HG02884 (cell line): Measurements from ENCODE around the gene ABCB9.
"Not testable (repeated sequence)": the region's sequence is repeated elsewhere in the genome, so short reads cannot be mapped to it uniquely, and the experiment has no call there.

ENCODE experiments used
- ATAC-seq: cut with Tn5 transposase; IDR thresholded peaks from one replicate; pipeline ENCODE4 v1.9.1; 2021; ENCODE audit warnings: mild to moderate bottlenecking, moderate library complexity; ENCODE audit not compliant: unreplicated experiment

ABCB9 gene

DNA sequence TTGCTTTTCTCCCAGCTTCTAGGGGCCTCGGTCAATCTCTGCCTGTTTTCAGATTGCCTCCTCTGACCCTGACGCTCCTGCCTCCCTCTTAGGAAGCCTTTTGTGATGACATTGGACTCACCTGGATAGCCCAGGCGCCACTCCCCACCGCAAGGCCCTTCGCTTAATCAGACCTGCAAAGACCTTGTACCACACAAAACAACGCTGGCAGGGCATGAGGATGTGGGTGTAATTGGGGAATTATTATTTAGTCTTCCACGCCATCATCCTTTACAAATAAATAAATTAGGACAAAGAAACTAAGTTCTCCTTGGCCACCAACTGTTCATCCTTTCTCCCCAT is 62.6 kb downstream of the ABCB9 start:
- no peak for ATAC-seq

DNA sequence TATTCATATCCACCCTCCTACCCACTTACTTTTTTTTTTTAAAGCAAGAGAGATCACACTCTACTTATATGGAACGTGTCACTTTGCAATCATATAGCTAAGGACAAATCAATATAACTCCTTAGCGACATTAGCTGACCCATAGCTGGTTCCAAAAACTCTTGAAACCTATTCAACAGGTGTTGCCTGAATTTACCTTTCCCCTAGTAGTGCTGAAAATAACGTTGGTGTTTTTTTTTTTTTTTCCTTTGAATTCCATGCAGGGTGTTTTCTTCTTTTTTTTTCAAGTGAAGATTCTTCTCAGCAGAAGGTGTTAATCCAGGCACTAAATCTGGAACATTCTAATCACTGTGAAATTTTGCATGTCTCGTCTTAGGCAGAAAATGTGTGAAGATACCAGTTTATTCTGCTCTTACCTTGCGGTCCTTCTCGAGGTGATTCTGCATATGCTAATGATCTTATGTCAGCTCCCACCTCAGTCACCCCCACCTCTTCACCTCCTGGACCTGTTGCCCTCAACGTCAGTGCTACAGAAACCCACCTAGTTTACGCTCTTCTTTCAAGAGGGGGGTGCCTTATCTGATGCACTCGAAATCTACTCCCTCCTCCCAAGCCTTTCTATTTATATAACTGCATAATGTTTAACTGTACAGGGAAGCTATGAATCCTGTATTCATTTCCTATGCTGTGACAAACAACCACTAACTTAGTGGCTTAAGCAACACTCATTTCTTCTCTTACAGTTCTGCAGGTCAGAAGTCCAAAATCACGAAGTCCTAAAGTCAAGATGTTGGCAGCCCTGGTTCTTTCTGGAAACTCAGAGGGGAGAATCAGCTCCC is 63.2 kb downstream of the ABCB9 start:
- no peak for ATAC-seq

DNA sequence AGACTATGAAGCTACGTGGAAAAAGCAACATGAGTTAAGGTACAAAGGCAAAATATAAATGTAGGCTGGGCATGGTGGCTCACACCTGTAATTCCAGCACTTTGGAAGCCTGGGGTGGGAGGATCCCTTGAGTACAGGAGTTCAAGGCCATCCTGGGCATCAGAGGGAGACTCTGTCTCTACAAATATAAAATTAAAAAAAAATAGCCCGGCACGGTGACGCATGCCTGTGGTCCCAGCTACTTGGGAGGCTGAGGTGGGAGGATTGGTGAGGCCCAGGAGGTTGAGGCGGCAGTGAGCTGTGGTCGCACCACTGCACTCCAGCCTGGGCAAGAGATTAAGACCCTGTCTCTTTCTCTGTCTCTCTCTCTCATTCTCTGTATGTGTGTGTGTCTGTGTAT is 66.4 kb downstream of the ABCB9 start:
- ATAC-seq, result no peak

DNA sequence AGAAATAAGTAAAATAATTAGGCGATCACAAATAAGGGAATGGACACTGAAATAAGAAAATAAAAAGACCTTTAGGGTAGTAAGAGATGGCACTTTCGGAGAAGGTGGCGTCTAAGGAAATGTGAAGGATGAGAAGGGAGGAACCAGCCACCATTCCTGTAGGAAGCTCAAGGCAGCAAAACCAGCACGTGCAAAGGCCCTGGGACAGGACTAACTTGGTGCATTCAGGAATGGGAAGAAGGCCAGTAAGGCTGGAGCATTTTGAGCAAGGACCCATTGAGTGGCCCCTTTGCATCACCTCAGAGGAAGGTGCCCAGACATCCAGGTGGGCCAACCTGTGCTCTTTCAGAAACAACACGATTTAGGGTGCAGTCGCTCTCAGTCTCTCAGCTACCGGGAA is 69.6 kb downstream of the ABCB9 start:
- no peak for ATAC-seq

- ATAC-seq, result no peak
Measured at GRCh38 chr12:122895704-122896636, 70.3 kb downstream of the ABCB9 start, which contains the start of gene VPS37B. Gene VPS37B, minus strand, starts transcription at chr12:122896124. Its CDS starts 62 bp downstream, at chr12:122896062.

- no peak for ATAC-seq
Measured at GRCh38 chr12:122895320-122895703, 71.0 kb downstream of the ABCB9 start.

GRCh38 chr12:122894193-122895121 is 71.8 kb downstream of the ABCB9 start:
- ATAC-seq, result no peak

DNA sequence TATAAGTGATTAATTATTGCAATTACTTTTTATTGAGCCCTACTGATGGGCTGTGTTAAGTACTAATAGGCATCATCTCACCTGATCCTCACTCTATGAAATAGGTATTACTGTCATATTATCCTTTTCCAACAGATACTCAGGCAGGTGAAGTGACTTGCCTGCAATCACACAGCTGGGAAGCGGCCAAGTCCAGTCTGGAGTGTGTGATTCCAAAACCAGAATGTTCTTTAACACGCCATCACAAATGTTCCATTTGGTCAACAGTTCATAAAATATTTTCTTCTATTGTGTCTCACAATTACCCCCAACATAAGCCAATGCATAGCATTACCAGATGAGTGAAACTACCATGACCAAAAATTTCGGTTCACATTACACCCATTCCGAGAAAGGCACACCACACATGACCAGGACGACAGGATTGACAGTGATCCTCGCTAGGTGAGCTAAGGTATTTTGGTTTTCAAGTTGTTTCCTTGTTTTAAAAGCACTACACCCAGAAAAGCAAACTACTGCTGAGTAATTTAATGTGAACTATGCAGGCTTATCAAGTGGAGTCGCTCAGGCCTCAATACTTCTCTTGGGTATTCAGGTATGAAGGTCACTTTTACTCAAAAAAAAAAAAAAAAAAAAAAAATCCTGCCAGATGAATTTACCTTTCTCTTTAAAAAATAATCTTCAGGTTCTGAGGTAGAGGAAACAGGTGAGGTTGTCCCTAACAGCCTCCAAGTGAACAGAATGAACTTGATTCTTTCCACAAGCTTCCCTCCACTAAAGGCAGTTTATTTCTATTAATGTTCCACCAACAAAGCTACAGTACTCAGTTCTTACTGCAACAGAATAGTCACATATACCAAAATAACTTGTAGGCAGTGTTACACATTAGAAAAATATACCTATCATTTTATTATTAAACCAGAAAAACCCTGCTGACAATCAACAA is 72.8 kb downstream of the ABCB9 start:
- no peak for ATAC-seq

DNA sequence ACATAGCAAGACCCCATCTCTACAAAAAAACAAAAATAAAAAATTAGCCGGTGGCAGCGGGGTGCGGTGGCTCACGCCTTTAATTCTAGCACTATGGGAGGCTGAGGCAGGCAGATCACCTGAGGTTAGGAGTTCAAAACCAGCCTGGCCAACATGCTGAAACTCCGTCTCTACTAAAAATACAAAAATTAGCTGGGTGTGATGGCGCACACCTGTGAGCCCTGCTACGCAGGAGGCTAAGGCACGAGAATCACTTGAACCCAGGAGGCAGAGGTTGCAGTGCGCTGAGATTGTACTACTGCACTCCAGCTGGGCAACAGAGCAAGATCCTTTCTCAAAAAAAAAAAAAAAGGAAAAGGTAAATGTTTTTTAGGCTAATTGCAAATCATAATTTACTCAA is 73.5 kb downstream of the ABCB9 start:
- not testable (repeated sequence) for ATAC-seq

DNA sequence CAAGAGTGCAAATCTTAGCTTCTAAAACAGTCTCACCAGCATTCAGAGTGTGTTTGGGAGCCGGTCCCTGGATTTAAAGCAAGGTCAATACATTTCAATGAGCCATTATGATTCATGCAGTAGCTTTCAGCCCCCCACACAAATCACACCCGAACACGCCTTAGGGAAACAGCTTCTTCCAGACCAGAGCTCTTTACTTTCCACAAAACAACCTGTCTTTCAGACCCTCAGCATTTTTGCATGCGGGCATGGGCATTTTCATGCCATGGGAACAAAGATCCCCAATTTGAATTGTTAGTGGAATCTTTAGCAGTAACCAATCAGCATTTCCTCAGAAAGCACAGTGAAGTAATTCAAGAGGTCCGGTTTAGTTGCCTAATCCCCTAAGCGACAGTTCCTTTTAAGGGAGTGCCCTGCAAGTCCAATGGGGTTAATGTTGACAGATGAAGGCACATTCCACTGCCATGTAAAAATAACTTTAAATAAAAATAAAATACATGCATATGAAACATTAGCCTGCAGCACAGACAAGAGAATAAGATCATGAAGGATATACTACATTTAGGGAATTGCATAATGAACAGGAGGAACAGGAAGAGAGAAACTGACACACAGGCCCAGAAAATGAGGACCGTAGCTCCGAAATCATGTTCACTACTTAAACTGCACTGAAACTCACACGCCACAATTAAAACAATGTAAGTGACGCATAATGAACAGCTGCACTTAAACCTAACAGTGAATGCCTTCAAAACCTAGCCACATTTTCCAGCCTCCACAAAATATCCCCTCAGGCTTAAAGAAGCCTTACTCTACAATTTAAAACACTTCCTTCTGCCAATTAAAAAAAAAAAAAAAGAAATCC is 74.4 kb downstream of the ABCB9 start:
- ATAC-seq, result no peak

DNA sequence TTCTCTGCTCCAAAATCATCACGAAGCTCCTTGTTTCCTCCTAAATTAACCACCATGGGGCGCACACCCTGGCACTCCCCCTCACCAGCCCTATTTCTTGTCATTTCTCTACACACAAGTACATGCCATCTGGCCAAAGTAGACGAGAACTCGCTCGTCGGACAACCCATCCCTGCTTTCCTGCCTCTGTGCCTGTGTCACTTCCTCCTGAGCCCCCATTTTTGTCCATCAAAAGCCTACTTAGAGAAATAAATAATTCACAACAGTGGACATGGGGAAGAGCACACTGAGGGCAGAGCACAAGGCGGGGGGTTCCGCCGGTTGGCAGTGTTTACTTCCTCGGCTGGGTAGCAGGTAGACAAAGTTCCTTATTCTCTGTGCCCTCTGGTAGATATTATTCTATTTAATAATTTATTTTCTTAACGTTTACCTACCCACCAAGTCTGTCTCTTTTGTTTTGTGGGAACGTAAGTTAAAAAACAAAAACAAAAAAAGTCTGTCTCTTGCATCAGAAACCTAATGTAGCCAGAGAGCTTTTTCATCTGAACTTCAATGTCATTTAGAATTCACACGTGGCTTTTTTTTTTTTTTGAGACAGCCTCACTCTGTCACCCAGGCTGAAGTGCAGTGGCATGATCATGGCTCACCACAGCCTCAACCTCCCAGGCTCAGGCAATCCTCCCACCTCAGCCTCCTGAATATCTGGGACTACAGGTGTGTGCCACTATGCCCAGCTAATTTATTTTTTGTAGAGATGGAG is 76.3 kb downstream of the ABCB9 start:
- ATAC-seq, result no peak

DNA sequence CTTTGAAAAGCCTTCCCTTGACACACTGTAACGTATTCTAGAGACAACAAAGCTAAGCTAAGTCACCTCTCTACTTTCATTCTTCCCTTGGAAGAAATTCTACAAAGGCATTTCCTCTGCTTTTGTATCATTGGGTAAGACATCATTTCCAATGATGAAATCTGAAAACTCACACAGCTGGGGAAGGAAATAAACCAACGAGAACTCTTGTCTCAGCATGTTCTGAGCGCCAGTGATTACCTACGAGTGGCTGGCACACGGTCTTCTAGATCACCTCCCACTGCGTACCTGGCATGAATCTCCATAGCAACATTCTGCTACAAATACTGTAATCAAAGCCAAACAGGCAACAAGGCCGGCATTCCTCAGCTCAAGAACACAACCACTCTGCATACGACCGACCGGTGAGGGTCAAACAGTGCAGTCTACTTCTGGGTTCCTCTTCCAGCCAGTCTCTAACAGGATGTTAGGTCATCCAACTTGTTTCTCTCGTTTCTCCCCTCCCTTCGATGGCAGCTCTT is 78.0 kb downstream of the ABCB9 start:
- ATAC-seq, result no peak

- no peak for ATAC-seq
Measured at GRCh38 chr12:122887819-122888212, 78.4 kb downstream of the ABCB9 start.

DNA sequence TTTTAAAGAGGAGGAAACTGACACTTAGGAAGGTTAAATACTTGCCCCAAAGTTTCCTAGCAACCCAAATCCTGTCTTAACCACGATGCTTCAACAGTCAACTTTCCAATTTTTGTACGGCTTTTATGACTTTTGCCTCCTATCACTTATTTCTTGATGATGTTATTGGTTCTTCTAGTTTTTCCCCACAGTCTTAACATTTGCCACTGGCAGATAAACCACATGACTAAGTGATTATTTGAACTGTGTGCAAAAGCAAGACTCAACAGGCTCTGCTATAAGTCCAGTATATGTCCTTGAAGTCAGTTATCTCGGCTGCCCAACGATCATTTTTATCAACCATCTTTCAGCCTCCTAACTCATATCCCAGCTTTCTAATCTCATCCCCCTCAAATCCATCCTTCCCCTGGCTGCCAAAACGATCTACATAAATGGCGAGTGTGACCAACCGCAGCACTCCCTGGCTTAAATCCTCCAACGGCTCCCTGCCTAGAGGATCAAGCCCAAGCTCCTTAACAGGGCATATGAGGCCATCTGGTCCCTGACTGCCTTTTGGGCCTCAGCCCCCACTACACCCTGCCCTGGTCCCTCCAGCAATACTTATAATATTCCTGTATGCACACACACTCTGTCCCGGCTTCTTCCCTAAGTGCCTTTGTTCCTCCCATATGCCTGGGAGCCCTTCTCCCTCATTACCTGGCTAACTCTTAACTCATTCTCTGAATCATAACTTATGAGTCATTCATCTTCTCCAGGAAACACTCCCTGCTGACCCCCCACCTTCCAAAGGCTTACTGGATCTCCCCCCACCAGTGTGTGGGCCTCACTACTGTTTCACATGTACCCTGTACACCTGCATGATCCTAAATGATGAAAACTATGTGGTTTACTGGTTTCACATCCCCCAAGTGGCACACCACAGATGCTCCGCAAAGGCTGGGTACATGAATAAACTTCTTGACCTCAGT is 79.1 kb downstream of the ABCB9 start:
- ATAC-seq, result peak; percentile 76

- no peak for ATAC-seq
Measured at GRCh38 chr12:122886161-122886560, 80.1 kb downstream of the ABCB9 start.

DNA sequence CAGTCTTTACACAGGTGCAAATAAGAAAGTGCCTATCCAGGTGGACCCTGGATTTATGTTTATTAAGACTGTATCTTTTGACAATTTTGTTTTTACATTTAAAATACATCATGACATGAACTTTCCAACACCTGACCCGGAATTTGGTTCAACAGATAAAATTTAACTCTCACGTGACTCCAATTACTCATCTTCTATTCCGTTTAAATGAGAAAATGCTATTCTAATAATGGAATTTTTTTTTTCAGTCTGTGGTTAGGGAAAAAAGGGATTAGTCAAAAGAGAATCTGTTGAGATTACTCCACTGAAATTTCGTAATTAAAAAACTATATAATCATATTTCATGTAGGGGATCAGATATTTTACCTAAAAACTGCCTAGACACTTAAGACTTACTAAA is 81.4 kb downstream of the ABCB9 start:
- no peak for ATAC-seq
